D721Med (cell line): ENCODE data around the gene MED26.

Experiments used
- DNase-seq: peaks from one replicate; pipeline ENCODE4 v3.0.0; 2011; ENCODE audit warnings: low spot score; ENCODE audit not compliant: insufficient read length
- FAIRE-seq: peaks from 2 replicates; lab custom pipeline; 2011; peaks lifted over from hg19 to GRCh38; lab: Jason Lieb, UNC
- CTCF ChIP-seq: IDR thresholded peaks from 2 replicates; pipeline ENCODE4 v1.5.1; 2012; ENCODE audit warnings: mild to moderate bottlenecking, control low read depth; ENCODE audit not compliant: insufficient read depth; ENCODE audit errors: missing control alignments

MED26 gene

GRCh38 chr19:16590876-16591802 lies 36.9 kb downstream of the MED26 start:
- no peak for TF ChIP-seq CTCF

GRCh38 chr19:16589917-16590316 lies 38.1 kb downstream of the MED26 start:
- DNase-seq (no peak), FAIRE-seq (no peak)
- TF ChIP-seq CTCF = no peak

More at GRCh38 chr19:16590876-16591802, 36.9 kb downstream of the MED26 start:
- DNase-seq (no peak), FAIRE-seq (no peak)

GRCh38 chr19:16588824-16589577 lies 39.0 kb downstream of the MED26 start:
- no peak for TF ChIP-seq CTCF
- FAIRE-seq (no peak), DNase-seq (no peak)

- DNase-seq = no peak
- FAIRE-seq = no peak
- TF ChIP-seq CTCF = no peak
Measured at GRCh38 chr19:16587833-16588823, 39.9 kb downstream of the MED26 start.

DNA sequence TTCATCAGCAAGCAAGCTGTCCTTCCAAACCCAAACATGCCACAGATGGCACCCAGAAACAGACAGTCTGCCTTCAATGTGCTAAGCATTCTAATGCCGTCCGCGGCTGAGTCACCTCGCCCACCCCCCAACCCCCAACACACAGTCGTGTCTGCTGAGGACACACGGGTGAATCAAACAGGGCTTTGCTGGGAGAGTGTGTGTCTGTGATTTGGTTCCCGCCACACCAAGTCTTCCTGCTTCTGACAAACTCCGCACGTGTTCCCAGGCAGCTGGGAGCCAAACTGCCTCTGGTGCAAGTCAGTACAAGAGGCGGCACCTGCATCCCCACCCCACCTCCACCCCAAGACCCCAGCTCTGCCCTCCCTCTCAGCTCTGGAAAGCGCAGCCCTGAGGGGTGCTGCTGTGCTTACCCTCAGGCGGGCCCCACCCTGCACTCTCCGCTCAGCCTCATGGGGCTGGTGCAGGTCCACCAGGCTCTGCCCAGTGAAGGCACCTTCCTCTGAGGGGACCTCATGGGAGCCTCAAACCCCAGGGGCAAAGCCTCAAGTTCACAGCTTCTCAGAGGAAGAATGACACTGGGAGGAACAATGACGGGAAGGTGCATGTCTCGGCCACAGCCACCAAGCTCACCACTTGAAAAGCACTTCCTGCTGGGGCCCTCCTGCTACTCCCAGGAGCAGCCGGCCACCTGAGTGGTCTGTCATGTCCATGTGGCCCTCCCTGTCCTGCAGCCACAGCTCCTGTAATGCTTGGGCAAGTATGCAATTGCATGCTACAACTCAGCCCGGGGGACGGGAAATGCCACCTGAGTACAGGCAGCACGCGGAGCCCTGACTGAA lies 40.8 kb downstream of the MED26 start:
- no peak for DNase-seq
- TF ChIP-seq CTCF = no peak
- FAIRE-seq = no peak

DNA sequence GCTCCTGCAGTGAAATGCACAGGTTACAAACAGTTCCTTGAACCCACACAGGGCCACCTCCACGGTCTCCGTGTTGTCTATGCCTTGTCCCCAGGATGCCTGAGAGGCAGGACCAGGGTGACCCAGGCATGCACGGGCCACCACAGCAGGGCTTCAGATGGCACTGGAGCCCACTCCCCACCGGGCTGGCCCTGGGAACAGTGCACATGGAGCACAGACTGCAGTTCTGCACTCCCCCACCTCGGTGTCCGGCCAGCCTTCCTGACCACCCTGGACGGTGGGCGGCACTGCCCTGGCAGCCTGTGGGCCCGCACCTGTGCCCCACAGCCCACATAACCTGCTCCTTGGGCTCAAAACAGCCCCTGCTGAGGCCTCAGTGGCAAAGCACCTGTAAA lies 41.5 kb downstream of the MED26 start:
- FAIRE-seq (no peak), DNase-seq (no peak)
- TF ChIP-seq CTCF = no peak
